GM18526 (cell line): ENCODE data around the gene MAPK8IP1.

Experiments used
- POLR2A ChIP-seq: IDR thresholded peaks from 3 replicates; pipeline ENCODE4 v1.6.1; 2011; ENCODE audit not compliant: insufficient read length; ENCODE audit errors: extremely low read depth

The MAPK8IP1 gene

DNA sequence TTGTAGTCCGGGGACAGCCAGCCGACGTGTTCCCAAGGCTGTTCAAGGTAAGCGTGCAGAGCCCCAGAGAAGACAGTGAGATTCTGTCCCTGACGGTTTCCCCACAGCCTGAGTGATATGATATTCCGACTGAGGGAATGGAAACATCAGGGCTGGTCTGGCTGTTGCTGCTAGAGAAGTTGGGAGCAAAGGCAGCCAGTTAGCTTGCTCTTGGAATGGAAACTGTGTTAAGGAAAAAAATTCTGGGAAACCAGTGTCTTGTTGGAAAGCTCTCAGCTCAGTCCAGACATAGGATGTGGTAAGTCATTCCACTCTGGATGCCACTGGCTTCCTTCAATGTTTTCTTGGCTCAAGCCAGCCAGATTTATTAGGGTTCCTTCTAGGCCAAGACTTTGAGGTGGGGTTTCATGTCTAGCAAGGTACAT, 29.4 kb upstream of the MAPK8IP1 start:
- TF ChIP-seq POLR2A, result no peak

DNA sequence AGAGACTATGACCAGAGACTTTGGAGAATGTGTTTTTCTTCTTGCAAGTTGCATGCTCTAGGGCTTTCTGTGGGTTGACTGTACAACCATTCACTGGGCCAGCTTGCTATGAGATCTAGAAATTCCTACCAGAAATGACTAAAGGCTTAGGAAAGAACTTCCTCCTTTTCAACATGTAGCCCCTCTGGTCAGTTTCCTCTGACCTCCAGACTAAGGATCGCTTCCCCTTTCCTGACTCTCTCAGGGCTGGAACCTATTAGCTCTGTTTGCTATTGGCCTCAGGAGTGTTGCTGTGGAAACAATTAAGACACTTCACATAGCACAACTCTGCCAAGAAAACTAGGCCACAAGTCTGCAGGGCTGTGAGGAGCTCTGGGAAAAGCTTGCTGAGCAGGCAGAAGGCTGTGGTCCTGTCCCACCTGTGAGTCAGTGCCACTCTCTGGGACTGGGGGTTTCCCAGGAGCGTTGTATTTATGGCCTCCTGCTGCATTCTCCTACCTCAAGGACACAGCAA, 27.4 kb upstream of the MAPK8IP1 start:
- TF ChIP-seq POLR2A, result no peak

DNA sequence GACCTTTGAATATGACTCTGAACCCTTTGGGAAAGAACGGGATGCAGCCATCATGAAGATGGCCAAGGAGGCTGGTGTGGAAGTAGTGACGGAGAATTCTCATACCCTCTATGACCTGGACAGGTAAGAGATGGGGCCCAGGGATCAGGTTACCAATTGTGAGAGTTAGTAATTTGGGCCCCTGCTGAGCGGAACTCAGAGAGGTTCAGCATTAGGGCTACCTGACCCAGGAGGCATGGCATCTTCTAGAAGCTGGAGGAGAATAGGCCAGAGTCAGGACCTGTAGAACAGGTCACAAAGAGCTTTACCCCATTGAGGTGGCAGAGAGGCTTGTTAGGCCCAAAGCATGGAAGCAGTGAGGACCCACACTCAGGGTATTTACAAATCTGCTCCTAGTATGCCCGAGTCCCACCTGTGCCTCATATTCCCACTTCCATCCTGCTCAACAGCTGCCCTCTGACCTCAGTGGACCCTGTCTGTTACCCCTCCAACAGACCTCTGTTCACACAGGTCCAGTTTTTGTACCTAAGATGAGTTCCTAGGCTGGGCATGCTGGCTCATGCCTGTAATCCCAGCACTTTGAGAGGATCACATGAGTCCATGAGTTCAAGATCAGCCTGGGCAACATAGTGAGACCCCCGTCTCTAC, 26.6 kb upstream of the MAPK8IP1 start:
- no peak for TF ChIP-seq POLR2A

DNA sequence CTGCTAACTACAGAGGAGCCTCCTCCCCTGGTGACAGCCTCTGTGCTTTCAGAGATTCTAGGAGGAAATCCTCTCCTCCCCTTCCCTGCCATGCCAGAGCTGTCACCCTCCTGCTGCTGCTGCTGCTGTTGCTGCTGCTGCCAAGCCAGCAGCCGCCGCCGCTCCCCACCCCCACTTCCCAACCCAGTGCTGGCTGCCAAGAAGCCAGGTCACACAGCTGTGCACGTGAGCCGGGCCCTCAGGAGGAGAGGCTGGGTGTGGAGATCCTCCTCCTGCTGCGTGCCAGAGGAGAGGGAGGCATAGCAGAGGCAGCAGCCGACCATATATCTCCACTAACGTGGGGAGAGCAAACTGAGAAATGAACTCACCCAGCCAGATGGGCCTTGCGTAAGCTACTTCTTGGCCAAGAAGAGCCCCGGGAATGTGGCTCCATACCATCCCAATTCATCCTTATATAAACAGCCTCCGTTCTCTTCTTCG, 25.8 kb upstream of the MAPK8IP1 start:
- no peak for TF ChIP-seq POLR2A

DNA sequence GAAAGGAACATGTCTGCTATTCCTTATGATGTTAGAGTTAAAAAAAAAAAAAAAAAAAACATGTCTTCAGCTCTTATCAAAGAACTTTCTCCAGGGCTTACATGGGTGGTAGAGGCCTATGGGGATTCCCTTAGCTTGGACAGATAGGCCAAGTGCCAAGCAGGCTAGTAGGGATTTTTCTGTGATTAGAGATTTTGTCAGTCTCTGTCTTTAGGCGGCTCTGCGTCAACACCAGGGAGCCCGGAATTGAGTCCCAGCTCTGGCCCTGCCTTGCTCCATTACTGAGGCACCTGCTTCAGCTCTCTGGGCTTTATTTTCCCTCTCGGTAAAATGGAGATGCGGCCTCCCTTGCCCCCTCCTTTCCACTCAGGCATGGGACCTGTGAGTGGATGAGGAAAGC, 25.1 kb upstream of the MAPK8IP1 start:
- TF ChIP-seq POLR2A, result no peak

DNA sequence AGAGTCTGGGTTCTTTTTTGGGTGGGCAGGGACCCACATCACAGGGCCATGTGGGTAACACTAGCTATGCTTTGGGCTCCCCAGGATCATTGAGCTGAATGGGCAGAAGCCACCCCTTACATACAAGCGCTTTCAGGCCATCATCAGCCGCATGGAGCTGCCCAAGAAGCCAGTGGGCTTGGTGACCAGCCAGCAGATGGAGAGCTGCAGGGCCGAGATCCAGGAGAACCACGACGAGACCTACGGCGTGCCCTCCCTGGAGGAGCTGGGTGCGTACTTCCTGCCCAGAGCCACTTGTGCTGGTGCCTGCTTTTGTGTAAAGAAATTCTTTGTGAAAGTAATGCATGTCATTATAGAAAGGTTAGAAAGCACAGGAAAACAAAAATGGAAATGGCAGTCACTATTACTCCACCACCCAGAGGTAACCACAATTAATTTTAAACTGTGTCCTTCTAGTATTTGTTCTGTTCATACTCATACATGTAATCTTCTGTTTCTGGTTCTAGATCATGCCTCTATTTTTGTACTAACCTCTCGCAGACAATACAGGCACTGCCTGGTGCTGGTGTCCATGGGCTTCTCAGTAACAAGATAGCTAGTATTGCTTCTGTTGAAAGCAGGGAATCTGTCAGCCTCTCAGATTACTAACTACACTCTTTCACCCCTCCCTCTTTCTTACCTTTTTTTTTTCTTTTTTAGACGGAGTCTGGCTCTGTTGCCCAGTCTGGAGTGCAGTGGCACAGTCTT, 24.5 kb upstream of the MAPK8IP1 start:
- no peak for TF ChIP-seq POLR2A

DNA sequence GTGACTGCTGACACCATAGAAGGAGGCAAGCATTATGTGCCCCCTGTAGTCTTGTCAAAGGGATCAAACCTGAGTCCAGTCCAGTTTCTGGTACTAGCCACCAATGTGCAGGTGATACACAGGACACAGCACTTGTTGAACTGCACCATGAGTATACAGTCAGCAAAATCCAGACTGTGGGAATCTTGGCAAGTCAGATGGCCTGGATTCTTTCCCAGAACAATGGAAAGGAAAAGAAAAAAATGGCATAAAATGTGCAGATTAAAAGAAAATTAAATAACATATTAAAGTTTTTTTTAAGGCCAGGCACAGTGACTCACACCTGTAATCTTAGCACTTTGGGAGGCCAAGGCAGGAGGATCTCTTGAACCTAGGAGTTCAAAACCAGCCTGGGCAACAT, 21.4 kb upstream of the MAPK8IP1 start:
- TF ChIP-seq POLR2A, result no peak

DNA sequence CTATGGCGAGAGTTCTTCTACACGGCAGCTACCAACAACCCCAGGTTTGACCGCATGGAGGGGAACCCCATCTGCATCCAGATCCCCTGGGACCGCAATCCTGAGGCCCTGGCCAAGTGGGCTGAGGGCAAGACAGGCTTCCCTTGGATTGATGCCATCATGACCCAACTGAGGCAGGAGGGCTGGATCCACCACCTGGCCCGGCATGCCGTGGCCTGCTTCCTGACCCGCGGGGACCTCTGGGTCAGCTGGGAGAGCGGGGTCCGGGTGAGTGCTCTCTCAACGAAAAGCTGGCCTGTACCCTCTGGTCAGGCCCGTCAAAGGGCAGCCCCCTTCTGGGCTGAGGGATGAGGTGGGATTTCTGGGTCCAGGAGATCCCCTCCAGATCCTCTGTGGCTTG, 15.9 kb upstream of the MAPK8IP1 start:
- TF ChIP-seq POLR2A, result no peak

DNA sequence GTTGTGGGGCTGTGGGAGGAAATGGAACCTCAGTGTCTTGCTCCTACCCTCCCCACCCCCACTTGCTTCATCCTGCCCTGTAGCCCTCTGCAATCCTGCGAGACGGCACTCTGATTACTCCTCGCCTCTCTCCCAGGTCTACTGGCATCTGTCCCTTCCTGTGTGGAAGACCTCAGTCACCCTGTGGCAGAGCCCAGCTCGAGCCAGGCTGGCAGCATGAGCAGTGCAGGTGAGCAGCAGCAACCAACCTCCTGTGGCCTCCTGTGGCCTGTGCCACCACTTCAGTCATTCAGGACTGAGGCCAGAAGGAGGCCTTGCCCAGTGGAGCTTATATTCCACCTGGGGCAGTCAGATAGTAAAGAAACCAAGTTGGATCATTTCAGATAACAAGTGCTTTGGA, 14.7 kb upstream of the MAPK8IP1 start:
- TF ChIP-seq POLR2A, result no peak

DNA sequence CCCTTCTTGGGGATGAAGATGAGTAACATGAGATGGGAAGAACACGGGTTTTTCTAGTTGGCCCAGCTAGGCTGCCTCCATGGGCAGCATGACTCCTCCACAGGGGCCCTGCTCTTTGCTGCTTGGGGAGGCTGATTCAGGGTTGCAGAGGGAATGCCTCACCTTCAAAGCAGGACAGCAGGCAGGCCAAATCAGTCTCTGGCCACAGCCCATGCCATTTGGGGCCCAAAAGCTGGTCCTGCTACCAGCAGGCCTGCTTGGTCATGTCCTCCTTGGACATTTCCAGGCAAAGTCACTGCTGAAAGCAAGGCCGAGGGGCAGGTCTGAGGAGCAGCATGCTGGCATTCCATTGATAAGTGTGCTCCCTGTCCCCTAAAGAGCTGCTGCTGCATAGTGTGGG, 13.8 kb upstream of the MAPK8IP1 start:
- TF ChIP-seq POLR2A, result no peak

DNA sequence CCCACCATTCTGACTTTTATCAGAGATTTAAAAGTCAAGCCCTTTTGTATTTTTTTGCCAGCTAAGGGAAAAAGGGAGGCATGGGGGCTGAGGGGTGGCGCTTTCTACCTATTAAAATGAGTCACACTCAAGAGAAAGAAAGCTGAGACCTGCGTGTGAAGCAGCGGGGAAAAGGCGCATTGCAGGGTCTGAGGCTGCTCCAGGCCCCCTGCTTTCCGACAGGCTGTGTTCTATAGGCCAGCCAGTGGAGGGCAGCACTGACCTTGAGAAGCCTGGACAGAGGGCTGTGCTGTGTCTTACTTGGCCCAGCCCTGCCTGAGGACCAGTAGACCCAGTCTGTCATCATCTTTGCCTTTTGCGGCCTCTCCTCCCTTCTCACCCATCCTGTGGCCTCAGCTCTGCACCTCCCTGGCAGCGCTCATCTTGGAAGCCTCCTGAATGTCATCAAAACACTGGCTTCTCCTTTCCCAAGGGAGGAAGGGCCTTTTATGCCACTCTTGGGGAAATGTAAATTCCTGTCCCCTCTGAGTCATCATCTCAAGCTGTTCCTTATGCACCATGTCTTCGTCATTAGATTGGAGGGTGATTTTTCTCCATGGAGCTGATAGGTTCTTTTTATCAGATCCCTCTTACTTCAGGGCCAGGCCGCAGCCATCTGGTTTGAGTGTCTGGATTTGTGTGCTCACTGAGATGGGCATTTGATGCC, 12.6 kb upstream of the MAPK8IP1 start:
- TF ChIP-seq POLR2A, result no peak

DNA sequence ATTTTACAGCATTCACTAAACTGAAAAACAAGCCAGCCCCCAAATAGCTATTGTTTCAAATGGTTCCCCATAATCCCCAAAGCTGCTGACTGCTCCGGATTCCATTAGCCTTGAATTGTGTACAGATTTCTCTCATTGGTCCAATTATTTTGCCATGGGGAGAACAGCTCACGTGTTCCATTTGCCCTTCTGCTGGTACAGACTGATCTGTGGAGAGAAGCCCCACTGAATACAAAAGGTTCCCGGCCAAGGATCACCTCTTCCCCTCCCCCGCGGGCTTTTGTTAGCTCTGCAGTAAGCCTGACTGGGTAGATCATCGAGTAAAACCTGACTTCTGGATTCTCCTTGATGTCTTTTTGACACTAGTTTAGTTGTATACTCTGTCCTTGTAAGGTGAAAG, 9.1 kb upstream of the MAPK8IP1 start:
- no peak for TF ChIP-seq POLR2A

DNA sequence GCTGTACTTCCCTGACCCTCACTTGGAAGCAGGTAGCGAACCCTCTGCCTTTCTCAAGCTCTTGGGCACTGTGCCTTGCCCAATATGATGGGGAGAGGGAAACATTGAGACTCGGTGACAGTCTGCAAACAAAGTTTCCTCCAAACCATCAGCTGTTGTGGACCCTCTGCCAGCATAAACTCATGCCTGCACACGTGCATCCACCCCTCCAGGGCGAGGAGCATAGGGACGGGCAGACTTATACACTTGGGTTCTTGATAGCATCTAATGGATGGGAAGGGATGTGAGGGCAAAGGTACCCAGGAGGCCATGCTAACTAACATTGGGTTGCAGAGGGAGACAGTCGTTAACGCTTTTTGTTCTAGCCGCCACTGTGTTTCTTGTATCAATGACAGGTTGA, 8.2 kb upstream of the MAPK8IP1 start:
- no peak for TF ChIP-seq POLR2A

DNA sequence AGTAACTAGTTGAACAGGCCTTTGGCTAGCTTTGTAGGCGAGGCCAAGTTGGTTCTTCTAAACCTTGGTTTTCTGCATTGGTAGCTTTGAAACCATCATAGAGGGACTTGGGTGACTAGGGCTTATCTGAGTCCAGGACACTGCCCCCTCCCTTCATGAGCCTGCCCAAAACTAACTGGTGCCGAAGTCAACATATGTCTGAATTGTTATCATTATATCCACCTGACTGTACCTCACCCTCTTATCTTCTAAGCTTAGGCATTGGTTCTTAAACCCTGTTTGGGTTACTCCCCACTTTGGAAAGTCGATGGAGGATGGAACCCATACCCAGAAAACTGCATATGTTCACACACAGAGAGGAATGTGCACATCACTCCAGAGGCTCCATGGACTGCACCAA, 7.6 kb upstream of the MAPK8IP1 start:
- TF ChIP-seq POLR2A, result no peak

DNA sequence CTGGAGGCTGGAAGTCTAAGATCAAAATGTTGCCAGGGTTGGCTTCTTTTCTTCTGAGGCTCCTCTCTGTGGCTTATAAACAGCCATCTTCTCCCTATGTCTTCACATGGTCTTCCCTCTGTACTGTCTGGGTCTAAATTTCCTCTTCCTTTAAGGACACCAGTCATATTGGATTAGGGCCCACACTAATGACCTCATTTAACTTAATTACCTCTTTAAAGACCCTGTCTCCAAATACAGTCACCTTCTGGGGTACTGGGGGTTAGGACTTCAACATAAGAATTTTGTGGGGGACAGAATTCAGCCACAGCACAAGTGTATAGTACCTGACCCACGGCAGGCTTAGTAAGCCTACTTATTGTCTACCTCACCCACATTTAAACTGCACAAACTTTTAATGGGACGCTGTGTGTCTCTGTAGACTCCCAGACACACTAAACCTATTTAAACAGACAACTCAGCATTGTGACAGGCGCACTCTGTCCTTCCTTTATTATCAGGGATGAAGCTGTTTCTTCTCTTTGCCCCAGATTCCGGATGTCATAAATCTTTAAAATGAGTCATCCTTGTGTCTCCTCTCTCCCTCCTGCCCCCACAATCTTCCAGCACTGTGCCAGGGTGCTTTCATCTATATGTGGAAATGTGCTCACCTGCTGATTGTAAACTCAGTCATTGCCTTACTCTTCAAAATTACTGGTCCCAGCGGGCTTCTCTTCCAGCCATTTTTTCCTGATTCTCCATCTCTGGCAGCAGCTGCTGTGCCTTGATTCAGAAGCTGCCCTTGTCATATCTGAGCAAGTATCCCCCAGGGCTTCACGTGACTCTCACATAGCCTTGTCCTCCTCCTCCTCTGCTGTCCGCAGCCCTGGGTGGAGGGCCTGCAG, 5.4 kb upstream of the MAPK8IP1 start:
- no peak for TF ChIP-seq POLR2A
